ENCODE data around the gene LBP.

LBP gene

GRCh38 chr20:38325905-38326304, 20.4 kb upstream of the LBP start:
- H3K79me2 ChIP-seq (ENCODE audit: insufficient read depth, low read depth) = no peaks in the 10 kb centered on the region
- no peak overlapping the region for H3K4me3 ChIP-seq (IDR thresholded peaks at IDR 0.05; ENCODE audit: insufficient read depth, low read depth, low read length)
- H2AFZ ChIP-seq (ENCODE audit: low read depth) = no peak overlapping the region
- H3K27me3 ChIP-seq (ENCODE audit: insufficient read depth, low read depth) = no peaks in the 10 kb centered on the region
- no peak overlapping the region for H3K9ac ChIP-seq
- TF ChIP-seq CTCF (conservative IDR thresholded peaks at IDR 0.05; ENCODE audit: low read depth, low read length) = no peak
- no peaks in the 10 kb centered on the region for H3K36me3 ChIP-seq (ENCODE audit: insufficient read depth)
- no peaks in the 10 kb centered on the region for H4K20me1 ChIP-seq (ENCODE audit: insufficient read depth)
- H3K4me1 ChIP-seq (ENCODE audit: low read depth, poor library complexity, severe bottlenecking) = peaks cover 12% of the 10 kb centered on the region
- no peak overlapping the region for H3K4me2 ChIP-seq
- H3K27ac ChIP-seq = no peak overlapping the region

GRCh38 chr20:38326309-38326708, 20.0 kb upstream of the LBP start:
- TF ChIP-seq CTCF (conservative IDR thresholded peaks at IDR 0.05; ENCODE audit: low read depth, low read length) = no peak
- Histone ChIP-seq H3K36me3 (ENCODE audit: insufficient read depth) (no peaks in the 10 kb centered on the region), H3K79me2 (ENCODE audit: insufficient read depth, low read depth) (no peaks in the 10 kb centered on the region), H3K27me3 (ENCODE audit: insufficient read depth, low read depth) (no peaks in the 10 kb centered on the region), H3K4me2 (no peak overlapping the region), H3K27ac (no peak overlapping the region), H4K20me1 (ENCODE audit: insufficient read depth) (no peaks in the 10 kb centered on the region), H2AFZ (ENCODE audit: low read depth) (no peak overlapping the region), H3K4me1 (ENCODE audit: low read depth, poor library complexity, severe bottlenecking) (peaks cover 12% of the 10 kb centered on the region), H3K4me3 (IDR thresholded peaks at IDR 0.05; ENCODE audit: insufficient read depth, low read depth, low read length) (no peak overlapping the region), H3K9ac (no peak overlapping the region)

GRCh38 chr20:38330638-38331037, 15.6 kb upstream of the LBP start:
- no peaks in the 10 kb centered on the region for H3K36me3 ChIP-seq (ENCODE audit: insufficient read depth)

DNA sequence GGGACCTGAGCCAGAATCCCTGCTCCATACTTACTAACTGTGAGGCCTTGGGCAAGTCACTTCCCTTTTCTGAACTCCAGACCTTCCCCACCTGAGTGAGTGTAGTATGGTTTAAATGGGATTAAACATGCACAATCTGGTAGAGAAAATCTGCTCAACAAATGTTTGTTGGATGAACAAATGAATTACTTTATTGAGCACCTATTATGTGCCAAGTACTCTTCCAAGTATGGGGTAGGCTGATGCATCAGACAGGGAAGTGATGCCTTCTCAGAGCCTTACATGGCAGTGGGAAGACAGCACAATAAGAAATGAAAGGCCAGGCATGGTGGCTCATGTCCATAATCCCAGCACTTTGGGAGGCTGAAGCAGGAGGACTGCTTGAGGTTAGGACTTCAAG, 15.0 kb upstream of the LBP start:
- TF ChIP-seq CTCF (conservative IDR thresholded peaks at IDR 0.05; ENCODE audit: low read depth, low read length) = no peak
- Histone ChIP-seq H3K79me2 (ENCODE audit: insufficient read depth, low read depth) (no peaks in the 10 kb centered on the region), H3K4me1 (ENCODE audit: low read depth, poor library complexity, severe bottlenecking) (no peaks in the 10 kb centered on the region), H3K27me3 (ENCODE audit: insufficient read depth, low read depth) (no peaks in the 10 kb centered on the region), H3K9ac (no peak overlapping the region), H3K4me2 (no peak overlapping the region), H3K4me3 (IDR thresholded peaks at IDR 0.05; ENCODE audit: insufficient read depth, low read depth, low read length) (no peak overlapping the region), H3K27ac (no peak overlapping the region), H2AFZ (ENCODE audit: low read depth) (no peak overlapping the region), H4K20me1 (ENCODE audit: insufficient read depth) (no peaks in the 10 kb centered on the region), H3K36me3 (ENCODE audit: insufficient read depth) (no peaks in the 10 kb centered on the region)

More at GRCh38 chr20:38330638-38331037, 15.6 kb upstream of the LBP start:
- Histone ChIP-seq H3K9ac (no peak overlapping the region), H3K4me2 (no peak overlapping the region), H4K20me1 (ENCODE audit: insufficient read depth) (no peaks in the 10 kb centered on the region), H3K27me3 (ENCODE audit: insufficient read depth, low read depth) (no peaks in the 10 kb centered on the region), H2AFZ (ENCODE audit: low read depth) (no peak overlapping the region), H3K79me2 (ENCODE audit: insufficient read depth, low read depth) (no peaks in the 10 kb centered on the region), H3K4me3 (IDR thresholded peaks at IDR 0.05; ENCODE audit: insufficient read depth, low read depth, low read length) (no peak overlapping the region), H3K27ac (no peak overlapping the region), H3K4me1 (ENCODE audit: low read depth, poor library complexity, severe bottlenecking) (peaks cover under 1% of the 10 kb centered on the region)
- TF ChIP-seq CTCF (conservative IDR thresholded peaks at IDR 0.05; ENCODE audit: low read depth, low read length) = no peak
